ENCODE measurements around the gene CTNNA2. TPM values are rescaled to one million over a fixed set of nuclear protein-coding genes. Genes with fewer than 3 reads are reported as not detected.

The CTNNA2 gene
- total RNA-seq, 1 experiment from 2014 or later = 5.5 TPM

- no peak overlapping the region for H3K27ac Mint-ChIP-seq
- Histone ChIP-seq H2BK5ac (ENCODE audit: insufficient read length, low read length) (no peak overlapping the region), H3K18ac (ENCODE audit: insufficient read length, low read depth, low read length) (no peak overlapping the region), H3K56ac (ENCODE audit: insufficient read length, low read depth, low read length) (no peak overlapping the region), H3K23me2 (ENCODE audit: insufficient read length, low read depth, low read length, poor library complexity, severe bottlenecking) (no peaks in the 10 kb centered on the region), H4K91ac (ENCODE audit: insufficient read length, low read depth, low read length) (no peak overlapping the region), H3K4ac (ENCODE audit: low read depth, low read length) (no peak overlapping the region), H3K27ac (ENCODE audit: insufficient read length, low read depth, low read length) (no peak overlapping the region), H3K23ac (ENCODE audit: insufficient read length, low read depth, low read length) (no peak overlapping the region), H2BK20ac (ENCODE audit: low read depth, low read length, poor library complexity, severe bottlenecking) (no peak overlapping the region), H2BK15ac (ENCODE audit: low read depth, low read length) (no peak overlapping the region), H2AFZ (ENCODE audit: low read length) (no peak overlapping the region), H2AK5ac (ENCODE audit: insufficient read length, low read length) (no peak overlapping the region), H3K14ac (ENCODE audit: insufficient read depth, low read length) (no peak overlapping the region), H4K20me1 (ENCODE audit: control insufficient read depth, insufficient read depth, insufficient read length) (no peaks in the 10 kb centered on the region), H3K79me1 (ENCODE audit: insufficient read depth, low read depth, low read length, poor library complexity, severe bottlenecking) (no peaks in the 10 kb centered on the region), H3K9me3 (ENCODE audit: control insufficient read depth, low read depth, low read length) (no peaks in the 10 kb centered on the region), H3K4me2 (ENCODE audit: insufficient read depth, insufficient read length, low read length) (no peak overlapping the region), H2BK12ac (ENCODE audit: insufficient read length, low read depth, low read length) (no peak overlapping the region), H3K9ac (ENCODE audit: extremely low read depth, insufficient read length, low read length) (no peak overlapping the region), H2BK120ac (ENCODE audit: low read depth, low read length, poor library complexity, severe bottlenecking) (no peak overlapping the region), H3T11ph (ENCODE audit: low read length) (no peak overlapping the region), H4K8ac (replicated peaks; ENCODE audit: insufficient read length, low read depth, low read length) (no peak overlapping the region), H3K79me2 (ENCODE audit: insufficient read depth, low read length) (no peaks in the 10 kb centered on the region), H3K4me1 (ENCODE audit: insufficient read depth, low read length) (no peaks in the 10 kb centered on the region), H3K27me3 (ENCODE audit: insufficient read depth, low read length) (no peaks in the 10 kb centered on the region), H4K5ac (ENCODE audit: insufficient read length, low read depth, low read length) (no peak overlapping the region)
- H3K36me3 Mint-ChIP-seq (ENCODE audit: insufficient read depth in 1 of 3, low read depth in 3 of 3) = peaks cover 0 to 4% (median 0%) of the 10 kb centered on the region in 3 experiments; a peak in 1 of 7 replicates
- peaks cover 0 to 10% of the 10 kb centered on the region in 2 experiments; a peak in 4 of 5 replicates for H3K9me3 Mint-ChIP-seq
- no peaks in the 10 kb centered on the region; the same call in 1 of the 2 replicates for H3K27me3 Mint-ChIP-seq (ENCODE audit: low read depth)
- H3K4me3 Mint-ChIP-seq = no peak overlapping the region
- DNase-seq = no peak
- H3K4me1 Mint-ChIP-seq = 0 out of 4 replicates have a peak, but pooled peaks cover 0 to 2% of the 10 kb centered on the region in 2 experiments
- TF ChIP-seq CTCF (conservative IDR thresholded peaks at IDR 0.05) = no peak
These were observed 598.3 kb downstream of the CTNNA2 start for GRCh38 chr2:80111185-80111584.

Measured in H9 (cell line).